HepG2 (cell line): ENCODE results near the gene ACE. TPM values are rescaled to one million over a fixed set of nuclear protein-coding genes. Genes with fewer than 3 reads are reported as not detected.

ENCODE experiments used
- ATAC-seq: fragments of 200-7000 bp; cut with Tn5 transposase; 3 replicates; pipeline ENCODE4 v1.9.1; 2020; ENCODE audit warnings: mild to moderate bottlenecking, moderate library complexity
- BruUV-seq: library from RNA; stranded (reverse); fragments of 400-500 nt; replicated peaks from 2 replicates; lab custom pipeline; 2021; lab: Mats Ljungman, UMichigan
- CTCF ChIA-PET: fragments of 300-600 bp; formaldehyde crosslinking; extraction: SDS; loops from one replicate; lab custom pipeline; 2021; ENCODE audit warnings: low total read pairs, inconsistent platforms, low intra/inter-chr PET ratio; lab: Yijun Ruan, JAX
- POLR2A ChIA-PET: fragments of 350-600 bp; sonication (Branson Sonifier 250); formaldehyde crosslinking; loops from one replicate; lab custom pipeline; 2020; ENCODE audit warnings: antibody characterized with exemption, inconsistent platforms; lab: Yijun Ruan, JAX
- DNase-seq: peaks from one replicate; pipeline ENCODE4 v3.0.0-alpha.2; 2015; ENCODE audit warnings: low spot score
- FAIRE-seq: peaks from 3 replicates; lab custom pipeline; 2011; peaks lifted over from hg19 to GRCh38; lab: Jason Lieb, UNC
- H2AFZ ChIP-seq: one replicate; pipeline ENCODE4 v1.6.1; 2011; ENCODE audit warnings: low read length, inconsistent platforms
- H3K27ac ChIP-seq: fragments of 300-600 bp; 3 replicates; pipeline ENCODE4 v1.8.0; 2011; ENCODE audit warnings: mixed run types, mild to moderate bottlenecking, mixed read lengths, low read length, inconsistent platforms; ENCODE audit not compliant: insufficient read depth; ENCODE audit errors: extremely low read length
- H3K27me3 ChIP-seq, 2 experiments: fragments of 200-600 bp in 1 of 2; 2 replicates in 1 of 2; 3 replicates in 1 of 2; pipeline versions ENCODE4 v1.6.0 to v1.8.0; 2011; ENCODE audit warnings: low read length in 2 of 2, mild to moderate bottlenecking in 2 of 2, moderate library complexity in 2 of 2, inconsistent platforms in 1 of 2; ENCODE audit not compliant: insufficient read depth in 2 of 2, control insufficient read depth in 1 of 2
- H3K36me3 ChIP-seq, 2 experiments: fragments of 200-600 bp in 1 of 2; replicated peaks in 1 of 2; 2 replicates in 1 of 2; 3 replicates in 1 of 2; pipeline versions ENCODE4 v1.5.1 to v1.8.0; 2011; ENCODE audit warnings: low read length in 2 of 2, inconsistent platforms in 1 of 2; ENCODE audit not compliant: insufficient read depth in 2 of 2, control insufficient read depth in 1 of 2
- H3K4me1 ChIP-seq: 2 replicates; pipeline ENCODE4 v1.5.1; 2012; ENCODE audit warnings: low read length, inconsistent platforms; ENCODE audit not compliant: insufficient read depth
- H3K4me2 ChIP-seq: 2 replicates; pipeline ENCODE4 v1.6.0; 2011; ENCODE audit warnings: low read depth, low read length, inconsistent platforms
- H3K4me3 ChIP-seq, 3 experiments: fragments of 200-600 bp in 1 of 3; sonication (generic), shearing (Covaris generic) in 1 of 3; replicated peaks in 1 of 3; 2 replicates each; pipeline ENCODE4 v1.5.1; 2011 to 2016; ENCODE audit warnings: low read length in 3 of 3, inconsistent platforms in 2 of 3, low read depth in 2 of 3, mild to moderate bottlenecking in 2 of 3, control low read depth in 1 of 3, mixed read lengths in 1 of 3; ENCODE audit not compliant: insufficient read depth in 1 of 3
- H3K79me2 ChIP-seq: one replicate; pipeline ENCODE4 v1.6.1; 2011; ENCODE audit warnings: low read length, inconsistent platforms; ENCODE audit not compliant: insufficient read depth
- H3K9ac ChIP-seq: 2 replicates; pipeline ENCODE4 v1.6.0; 2011; ENCODE audit warnings: mild to moderate bottlenecking, low read depth, low read length, inconsistent platforms; ENCODE audit not compliant: insufficient read depth
- H3K9me3 ChIP-seq: 2 replicates; pipeline ENCODE4 v1.5.1; 2012; ENCODE audit warnings: mild to moderate bottlenecking, low read length
- H4K20me1 ChIP-seq: 2 replicates; pipeline ENCODE4 v1.6.0; 2011; ENCODE audit warnings: inconsistent platforms, mild to moderate bottlenecking, low read length, moderate library complexity; ENCODE audit not compliant: insufficient read depth
- BCL3 ChIP-seq: sonication (generic); formaldehyde crosslinking; IDR thresholded peaks from 2 replicates; pipeline ENCODE4 v1.5.1; 2020; ENCODE audit warnings: mild to moderate bottlenecking, missing genetic modification reagents, moderate library complexity
- CTCF ChIP-seq: sonication (generic); formaldehyde crosslinking; IDR thresholded peaks from 2 replicates; pipeline ENCODE4 v1.5.0; 2020; ENCODE audit warnings: mild to moderate bottlenecking, missing genetic modification reagents, moderate library complexity
- GFI1 ChIP-seq: sonication (generic); formaldehyde crosslinking; IDR thresholded peaks from 2 replicates; pipeline ENCODE4 v1.5.0; 2020; ENCODE audit warnings: missing genetic modification reagents, mild to moderate bottlenecking, borderline replicate concordance
- HOXA9 ChIP-seq: sonication (generic); formaldehyde crosslinking; IDR thresholded peaks from 2 replicates; pipeline ENCODE4 v1.8.1; 2022; ENCODE audit warnings: missing genetic modification reagents, mild to moderate bottlenecking, moderate library complexity, borderline replicate concordance
- KDM4B ChIP-seq: sonication (generic); formaldehyde crosslinking; IDR thresholded peaks from 2 replicates; pipeline ENCODE4 v1.4.0; 2020; ENCODE audit warnings: missing genetic modification reagents
- KLF12 ChIP-seq: sonication (generic); formaldehyde crosslinking; IDR thresholded peaks from 2 replicates; pipeline ENCODE4 v1.4.0; 2020; ENCODE audit warnings: missing genetic modification reagents, borderline replicate concordance
- MIXL1 ChIP-seq: IDR thresholded peaks from 2 replicates; pipeline ENCODE4 v1.6.1; 2016
- PLRG1 ChIP-seq: fragments of 450-650 bp; conservative IDR thresholded peaks from 2 replicates; pipeline ENCODE4 v1.6.1; 2016
- SRY ChIP-seq: sonication (generic); formaldehyde crosslinking; IDR thresholded peaks from 2 replicates; pipeline ENCODE4 v1.8.0; 2022; ENCODE audit warnings: mild to moderate bottlenecking, missing genetic modification reagents
- ZBTB8A ChIP-seq: sonication (generic); formaldehyde crosslinking; IDR thresholded peaks from 2 replicates; pipeline ENCODE4 v1.4.0; 2020; ENCODE audit warnings: mild to moderate bottlenecking, low read depth, missing genetic modification reagents, borderline replicate concordance
- ZFP41 ChIP-seq: sonication (generic); formaldehyde crosslinking; IDR thresholded peaks from 2 replicates; pipeline ENCODE4 v1.4.0; 2020; ENCODE audit warnings: mild to moderate bottlenecking, missing genetic modification reagents, borderline replicate concordance
- ZFX ChIP-seq: sonication (generic); formaldehyde crosslinking; IDR thresholded peaks from 2 replicates; pipeline ENCODE4 v1.4.0; 2020; ENCODE audit warnings: mild to moderate bottlenecking, low read depth, missing genetic modification reagents, moderate library complexity
- ZMYM2 ChIP-seq: sonication (generic); formaldehyde crosslinking; IDR thresholded peaks from 2 replicates; pipeline ENCODE4 v1.8.0; 2022; ENCODE audit warnings: mild to moderate bottlenecking, missing genetic modification reagents
- ZNF234 ChIP-seq: sonication (generic); formaldehyde crosslinking; conservative IDR thresholded peaks from 2 replicates; pipeline ENCODE4 v1.5.1; 2020; ENCODE audit warnings: mild to moderate bottlenecking, missing genetic modification reagents
- ZNF441 ChIP-seq: sonication (generic); formaldehyde crosslinking; IDR thresholded peaks from 2 replicates; pipeline ENCODE4 v1.7.0; 2021; ENCODE audit warnings: missing genetic modification reagents, borderline replicate concordance
- ZNF501 ChIP-seq: sonication (generic); formaldehyde crosslinking; IDR thresholded peaks from 2 replicates; pipeline ENCODE4 v1.5.1; 2020; ENCODE audit warnings: mild to moderate bottlenecking, moderate library complexity, missing genetic modification reagents
- ZNF576 ChIP-seq: sonication (generic); formaldehyde crosslinking; IDR thresholded peaks from 2 replicates; pipeline ENCODE4 v1.4.0; 2020; ENCODE audit warnings: mild to moderate bottlenecking, missing genetic modification reagents
- ZNF776 ChIP-seq: sonication (generic); formaldehyde crosslinking; IDR thresholded peaks from 2 replicates; pipeline ENCODE4 v1.4.0; 2020; ENCODE audit warnings: mild to moderate bottlenecking, missing genetic modification reagents
- ZSCAN29 ChIP-seq: sonication (generic); formaldehyde crosslinking; conservative IDR thresholded peaks from 2 replicates; pipeline ENCODE4 v1.4.0; 2020; ENCODE audit warnings: mild to moderate bottlenecking, missing genetic modification reagents
- WGBS: methylation state at CpG from one replicate; pipeline ENCODE4 v1.1.6; 2017; ENCODE audit warnings: low lambda C conversion rate; 5-methylcytosine and 5-hydroxymethylcytosine counted together
- in situ Hi-C: cut with HindIII; loops from 2 replicates; pipeline ENCODE4 v1.10.0; 2017; ENCODE audit warnings: low pct_unique_long_range_greater_than_20kb; ENCODE audit not compliant: extremely low pct_ligation_motif_present
- intact Hi-C: fragments of 100-400 bp; cut with micrococcal nuclease; formaldehyde crosslinking; loops from one replicate; pipeline ENCODE4 v1.10.0; 2022; ENCODE audit not compliant: unreplicated experiment
- polyA plus RNA-seq, 8 experiments: library from polyadenylated mRNA; depleted of rRNA in 3 of 8; stranded (reverse) in 7 of 8; unstranded in 1 of 8; fragments of >200 nt; fragmentation: Illumina TruSeq in 4 of 8; extraction: Trizol in 4 of 8; gene quantifications; 2 replicates each; pipeline versions ENCODE4 v1.2.1 to v1.2.3, GENCODE V29; 2011 to 2016; ENCODE audit warnings: low read depth in 4 of 8, missing spikeins in 1 of 8, mixed read lengths in 1 of 8; ENCODE audit not compliant: insufficient read depth in 1 of 8
- total RNA-seq, 5 experiments: library from RNA; depleted of rRNA; stranded (reverse); fragments of >200 nt; fragmentation: Illumina TruSeq; extraction: Trizol; gene quantifications; 2 replicates each; pipeline ENCODE4 v1.2.3, GENCODE V29; 2016; ENCODE audit warnings: low read depth in 1 of 5

Gene ACE
- total and polyA plus RNA-seq, 2 of the 13 experiments (the other 11 are each of a cell fraction or from before 2014, with no cell fraction given) = 0.08 to 0.13 TPM

DNA sequence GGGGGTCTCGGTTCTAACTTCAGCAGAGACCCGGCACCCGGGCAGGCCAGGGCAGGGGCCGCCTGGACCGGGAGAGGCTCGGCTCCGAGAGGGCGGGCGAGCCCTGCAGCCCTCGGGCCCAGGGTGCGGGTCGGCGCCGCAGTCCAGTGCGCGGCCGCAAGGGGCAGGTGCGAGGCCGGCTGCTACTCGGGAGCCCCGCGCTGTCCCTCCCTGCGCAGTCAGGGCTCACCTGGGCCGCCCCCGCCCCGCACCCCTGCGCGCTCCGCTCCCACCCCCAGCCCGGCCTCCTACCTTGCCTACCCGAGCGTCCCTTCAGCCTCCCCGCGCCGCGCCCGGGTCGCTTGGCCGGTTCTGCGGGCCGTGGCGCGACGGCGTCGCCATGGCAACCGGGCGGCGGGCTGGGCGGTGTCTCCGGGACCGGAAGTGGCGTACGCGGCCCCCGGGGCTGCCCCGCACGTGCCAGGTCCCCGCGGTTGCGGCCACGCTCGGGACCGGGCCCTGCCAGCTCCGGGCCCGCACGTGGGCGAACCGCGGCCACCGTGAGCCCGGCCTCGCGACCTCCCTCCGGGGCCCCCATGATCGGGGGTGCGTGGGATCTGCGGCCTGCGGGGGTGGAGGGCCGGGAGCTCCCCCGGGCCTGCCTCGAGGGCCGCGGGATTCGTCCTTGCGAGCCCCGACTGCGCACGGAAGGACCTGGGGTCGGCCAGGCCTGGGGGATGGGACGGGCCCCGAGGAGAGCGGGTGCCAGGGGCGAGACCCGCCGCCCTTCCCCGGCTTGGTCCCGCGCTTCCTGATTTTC, 30.7 kb upstream of the ACE start, which contains the start of gene CYB561 (continued):
- no peak for TF ChIP-seq ZNF776 (CRISPR knock-in tag)
- 0 out of 2 replicates have a peak, but pooled peaks have one; percentile 10 for TF ChIP-seq ZNF234
- no peak for TF ChIP-seq ZNF576 (CRISPR knock-in tag)
- TF ChIP-seq ZNF441 (CRISPR knock-in tag) = 0 out of 2 replicates have a peak, but pooled peaks have one; percentile 9
- no peak for TF ChIP-seq PLRG1
- peak; percentile 79 for TF ChIP-seq ZFX
- TF ChIP-seq ZBTB8A = no peak
- 0 out of 2 replicates have a peak, but pooled peaks have one; percentile 71 for TF ChIP-seq ZFP41 (CRISPR knock-in tag)
- 0 out of 2 replicates have a peak, but pooled peaks have one; percentile 70 for TF ChIP-seq KLF12

DNA sequence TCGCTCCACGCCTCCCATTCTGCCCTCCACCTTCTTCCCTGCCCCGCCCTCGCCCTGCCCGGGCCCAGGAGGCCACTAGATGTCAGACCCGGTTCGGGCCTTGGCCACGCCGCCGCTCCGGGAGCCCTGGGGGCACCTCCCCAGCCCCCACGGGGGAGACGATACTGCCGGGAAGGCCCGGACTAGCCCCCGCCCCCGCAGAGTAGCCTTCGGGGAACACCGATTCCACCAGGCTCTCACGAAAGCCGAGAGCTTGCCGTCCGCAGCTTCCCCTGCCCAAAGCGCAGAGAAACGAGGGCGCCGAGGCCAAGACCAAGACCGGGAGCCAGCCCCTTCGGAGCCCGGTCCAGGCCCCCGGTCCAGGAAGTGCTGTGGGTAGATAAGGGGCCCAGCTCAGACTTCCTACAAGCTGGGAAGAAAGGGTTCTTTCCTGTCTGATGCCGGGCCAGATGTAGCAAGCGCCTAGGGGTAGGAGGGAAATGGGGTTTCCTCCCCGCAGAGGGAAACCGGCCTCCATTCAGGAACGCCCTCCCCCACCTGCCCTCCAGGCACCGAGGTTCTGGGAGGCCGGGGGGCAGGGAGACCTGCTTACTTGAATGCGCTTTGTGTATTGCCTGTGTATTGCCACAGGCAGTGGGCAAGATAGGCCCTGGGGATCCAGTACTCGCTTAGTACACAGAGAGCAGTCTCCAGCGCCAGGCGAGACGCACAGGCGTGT, 29.9 kb upstream of the ACE start:
- ChIA-PET CTCF (no interaction called here), POLR2A (no interaction called here)
- no peak overlapping the region for H3K27ac ChIP-seq
- peaks cover 15% of the 10 kb centered on the region for H3K4me1 ChIP-seq
- no peak overlapping the region for H3K4me3 ChIP-seq
- no peak overlapping the region for H2AFZ ChIP-seq
- no peak for FAIRE-seq
- in situ Hi-C loops = no loop called here
- peaks cover 6 to 39% of the 10 kb centered on the region in 2 experiments; a peak in 4 of 5 replicates for H3K27me3 ChIP-seq
- no peaks in the 10 kb centered on the region for H4K20me1 ChIP-seq
- H3K4me2 ChIP-seq = peak overlapping the region; percentile 88
- WGBS = 87% methylated on average over 44 of the region's 44 CpGs
- DNase-seq = no peak
- H3K9ac ChIP-seq = no peak overlapping the region
- H3K36me3 ChIP-seq = no peaks in the 10 kb centered on the region
- intact Hi-C loops = loop anchor here (2.0 kb wide), 1 partner anchor 32 kb away; no protein-coding TSS in a partner anchor
- H3K79me2 ChIP-seq = no peaks in the 10 kb centered on the region
- H3K9me3 ChIP-seq = no peaks in the 10 kb centered on the region
- BruUV-seq = no TSS peak
- ATAC-seq = no peak
- TF ChIP-seq ZMYM2 = no peak
- TF ChIP-seq SRY (CRISPR knock-in tag) = no peak
- TF ChIP-seq CTCF (CRISPR knock-in tag) = no peak
- no peak for TF ChIP-seq ZSCAN29
- TF ChIP-seq KDM4B = no peak
- TF ChIP-seq GFI1 = no peak
- 0 out of 2 replicates have a peak, but pooled peaks have one; percentile 22 for TF ChIP-seq HOXA9 (CRISPR knock-in tag)
- TF ChIP-seq BCL3 (CRISPR knock-in tag) = peak; percentile 33; the same call in 1 of the 2 replicates
- no peak for TF ChIP-seq ZNF501
- TF ChIP-seq MIXL1 = no peak
